K562 (cell line): ENCODE measurements around the gene PGAP2. TPM values are rescaled to one million over a fixed set of nuclear protein-coding genes. Genes with fewer than 3 reads are reported as not detected.

Experiments used
- CHCHD3 ChIP-seq: fragments of 250-450 bp; sonication (Bioruptor Pico); IDR thresholded peaks from 2 replicates; pipeline ENCODE4 v2.1.2; 2022; ENCODE audit warnings: mild to moderate bottlenecking
- CXXC5 ChIP-seq: fragments of 250-450 bp; sonication (Bioruptor Pico); IDR thresholded peaks from 2 replicates; pipeline ENCODE4 v1.8.0; 2022; ENCODE audit warnings: inconsistent platforms, mild to moderate bottlenecking, moderate library complexity
- FOXA3 ChIP-seq, 2 experiments: fragments of 450-650 bp in 1 of 2; sonication (generic) in 1 of 2; formaldehyde crosslinking; IDR thresholded peaks in 1 of 2; conservative IDR thresholded peaks in 1 of 2; 2 replicates each; pipeline versions ENCODE4 v1.4.0 to v1.8.0; 2020 to 2022; ENCODE audit warnings: mild to moderate bottlenecking in 2 of 2, missing genetic modification reagents in 1 of 2
- MEF2D ChIP-seq: conservative IDR thresholded peaks from 2 replicates; pipeline ENCODE4 v1.6.1; 2016; ENCODE audit warnings: low read depth, missing genetic modification characterization, missing compliant biosample characterization
- NEUROD1 ChIP-seq: fragments of 150-350 bp; IDR thresholded peaks from 2 replicates; pipeline ENCODE4 v1.6.1; 2014; ENCODE audit warnings: borderline replicate concordance, low read length, low read depth; ENCODE audit not compliant: partially characterized antibody
- NFYB ChIP-seq: IDR thresholded peaks from 2 replicates; pipeline ENCODE4 v1.6.1; 2011; ENCODE audit warnings: mild to moderate bottlenecking, moderate library complexity; ENCODE audit not compliant: insufficient read length; ENCODE audit errors: extremely low read depth
- PML ChIP-seq: IDR thresholded peaks from 2 replicates; pipeline ENCODE4 v1.6.1; 2012; ENCODE audit warnings: low read length, inconsistent platforms
- POU5F1 ChIP-seq: fragments of 150-350 bp; IDR thresholded peaks from 2 replicates; pipeline ENCODE4 v1.6.1; 2014; ENCODE audit warnings: borderline replicate concordance, low read length, low read depth, mild to moderate bottlenecking; ENCODE audit not compliant: partially characterized antibody
- PRMT5 ChIP-seq: sonication (generic); formaldehyde crosslinking; IDR thresholded peaks from 2 replicates; pipeline ENCODE4 v1.5.0; 2020; ENCODE audit warnings: missing genetic modification reagents
- RBM17 ChIP-seq: fragments of 200-400 bp; formaldehyde crosslinking; IDR thresholded peaks from 2 replicates; pipeline ENCODE4 v1.6.1; 2017; ENCODE audit warnings: low read depth, mild to moderate bottlenecking, low read length, borderline replicate concordance
- RHOXF2B ChIP-seq: fragments of 250-450 bp; sonication (Bioruptor Pico); conservative IDR thresholded peaks from 2 replicates; pipeline ENCODE4 v1.5.1; 2021
- SREBF2 ChIP-seq: sonication (generic); formaldehyde crosslinking; IDR thresholded peaks from 2 replicates; pipeline ENCODE4 v1.4.0; 2020; ENCODE audit warnings: mild to moderate bottlenecking, missing genetic modification reagents
- ZNF121 ChIP-seq: sonication (generic); formaldehyde crosslinking; conservative IDR thresholded peaks from 2 replicates; pipeline ENCODE4 v1.8.0; 2022; ENCODE audit warnings: missing genetic modification reagents
- ZNF282 ChIP-seq: sonication (generic); formaldehyde crosslinking; IDR thresholded peaks from 2 replicates; pipeline ENCODE4 v1.8.1; 2023; ENCODE audit warnings: missing genetic modification reagents
- ZNF3 ChIP-seq: fragments of 250-450 bp; sonication (Bioruptor Pico); IDR thresholded peaks from 2 replicates; pipeline ENCODE4 v1.5.0; 2021; ENCODE audit warnings: mild to moderate bottlenecking, moderate library complexity
- ZNF311 ChIP-seq: fragments of 250-450 bp; sonication (Bioruptor Pico); IDR thresholded peaks from 2 replicates; pipeline ENCODE4 v1.4.0; 2020; ENCODE audit warnings: mild to moderate bottlenecking, moderate library complexity
- polyA plus RNA-seq, 8 experiments: library from polyadenylated mRNA; depleted of rRNA in 4 of 8; stranded (reverse) in 5 of 8; unstranded in 3 of 8; fragments of >200 nt; fragmentation: Nextera tagmentation in 2 of 8; fragmentation: Illumina TruSeq in 1 of 8; extraction: Ambion mirVana in 2 of 8; extraction: Trizol in 1 of 8; gene quantifications; 2 replicates each; pipeline versions ENCODE4 v1.2.1 to v1.2.3, GENCODE V29; 2011 to 2014; ENCODE audit warnings: inconsistent platforms in 1 of 8, missing spikeins in 1 of 8
- total RNA-seq, 7 experiments: library from RNA; depleted of rRNA in 6 of 7; stranded (reverse); fragments of >200 nt in 6 of 7; fragmentation: Illumina TruSeq in 2 of 7; extraction: Trizol in 2 of 7; gene quantifications; 2 replicates each; pipeline versions ENCODE4 v1.2.1 to v1.2.3, GENCODE V29; 2011 to 2021; ENCODE audit warnings: low replicate concordance in 1 of 7
- TF ChIP-seq, protein P1 (sequence below): fragments of 250-450 bp; sonication (Bioruptor Pico); IDR thresholded peaks from 2 replicates; pipeline ENCODE4 v1.6.1; 2021; ENCODE audit warnings: mild to moderate bottlenecking
- TF ChIP-seq, protein P2 (sequence below): fragments of 250-450 bp; sonication (Bioruptor Pico); IDR thresholded peaks from 2 replicates; pipeline ENCODE4 v1.5.0; 2021
- TF ChIP-seq, protein P3 (sequence below): sonication (generic); formaldehyde crosslinking; IDR thresholded peaks from 2 replicates; pipeline ENCODE4 v1.8.0; 2023; ENCODE audit warnings: mild to moderate bottlenecking, missing genetic modification reagents
- TF ChIP-seq, protein P4 (sequence below): fragments of 450-650 bp; IDR thresholded peaks from 2 replicates; pipeline ENCODE4 v1.6.1; 2016

The PGAP2 gene
- total and polyA plus RNA-seq, 9 of the 15 experiments (the other 6 are each of a cell fraction or from before 2014, with no cell fraction given): 17.9 to 47.2 (median 33.7) TPM

DNA sequence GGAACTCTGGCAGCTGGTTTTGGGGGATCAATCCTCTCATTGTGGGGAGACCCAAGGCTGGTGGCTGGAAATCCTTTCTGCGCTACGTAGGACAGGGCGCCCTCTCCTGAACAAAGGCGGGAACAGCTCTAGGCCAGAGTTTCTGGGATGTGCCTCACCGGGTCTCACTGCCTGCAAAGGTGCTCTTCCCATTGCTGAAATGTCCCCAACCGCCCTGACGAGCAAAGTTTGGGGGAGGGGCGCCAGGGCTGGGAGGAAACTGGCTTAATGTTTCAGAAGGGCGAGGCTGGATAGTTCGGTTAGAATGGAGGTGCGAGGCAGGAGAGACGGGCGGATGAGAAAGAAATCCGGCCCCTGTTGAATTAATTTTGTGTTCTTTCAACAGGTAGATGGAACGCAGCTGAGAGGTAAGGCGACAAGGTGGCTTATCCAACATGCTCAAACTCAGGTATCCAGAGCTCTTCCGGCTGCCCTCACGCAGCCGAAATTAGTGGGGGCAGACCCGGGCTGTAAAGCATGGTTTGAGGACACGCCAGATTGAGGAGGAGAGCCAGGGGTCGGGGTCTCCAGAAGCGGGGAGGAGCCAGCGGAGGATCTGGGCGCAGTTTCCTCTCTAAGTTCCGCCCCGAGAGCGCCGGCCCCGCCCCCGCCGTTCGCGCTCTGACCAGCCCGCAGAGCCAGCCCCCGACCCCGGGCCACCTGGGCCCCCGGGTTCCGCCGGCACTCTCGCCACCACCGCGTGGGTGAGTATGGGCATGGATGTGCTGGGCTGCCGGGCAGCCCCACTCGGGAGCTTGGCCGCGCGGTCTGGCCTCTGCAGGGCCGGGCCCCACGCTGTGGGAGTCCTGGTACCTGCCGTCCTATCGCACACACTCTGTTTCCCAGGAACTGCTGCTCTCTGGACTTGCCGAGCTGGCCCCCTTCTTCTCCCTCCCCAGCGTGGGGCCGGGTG, at the start of gene PGAP2 (continued):
- TF ChIP-seq ZNF311 (CRISPR knock-in tag) (no peak), NFYB (no peak), POU5F1 (no peak), CHCHD3 (no peak), FOXA3 (CRISPR knock-in tag; conservative IDR thresholded peaks at IDR 0.05 in 1 of 2, IDR thresholded peaks at IDR 0.05 in 1 of 2) (no peak), ZNF282 (CRISPR knock-in tag) (no peak), MEF2D (tag) (no peak), RHOXF2B (CRISPR knock-in tag) (no peak), SREBF2 (CRISPR knock-in tag) (no peak), ZNF3 (no peak), PML (no peak), PRMT5 (CRISPR knock-in tag) (no peak), RBM17 (no peak), CXXC5 (CRISPR knock-in tag) (peak; percentile 39; the same call in 1 of the 2 replicates), ZNF121 (CRISPR knock-in tag) (no peak), NEUROD1 (no peak)
- TF ChIP-seq, protein P1, sequence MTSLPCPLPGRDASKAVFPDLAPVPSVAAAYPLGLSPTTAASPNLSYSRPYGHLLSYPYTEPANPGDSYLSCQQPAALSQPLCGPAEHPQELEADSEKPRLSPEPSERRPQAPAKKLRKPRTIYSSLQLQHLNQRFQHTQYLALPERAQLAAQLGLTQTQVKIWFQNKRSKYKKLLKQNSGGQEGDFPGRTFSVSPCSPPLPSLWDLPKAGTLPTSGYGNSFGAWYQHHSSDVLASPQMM (CRISPR knock-in tag): no peak
- TF ChIP-seq, protein P2, sequence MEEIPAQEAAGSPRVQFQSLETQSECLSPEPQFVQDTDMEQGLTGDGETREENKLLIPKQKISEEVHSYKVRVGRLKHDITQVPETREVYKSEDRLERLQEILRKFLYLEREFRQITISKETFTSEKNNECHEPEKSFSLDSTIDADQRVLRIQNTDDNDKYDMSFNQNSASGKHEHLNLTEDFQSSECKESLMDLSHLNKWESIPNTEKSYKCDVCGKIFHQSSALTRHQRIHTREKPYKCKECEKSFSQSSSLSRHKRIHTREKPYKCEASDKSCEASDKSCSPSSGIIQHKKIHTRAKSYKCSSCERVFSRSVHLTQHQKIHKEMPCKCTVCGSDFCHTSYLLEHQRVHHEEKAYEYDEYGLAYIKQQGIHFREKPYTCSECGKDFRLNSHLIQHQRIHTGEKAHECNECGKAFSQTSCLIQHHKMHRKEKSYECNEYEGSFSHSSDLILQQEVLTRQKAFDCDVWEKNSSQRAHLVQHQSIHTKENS (CRISPR knock-in tag): no peak
- TF ChIP-seq, protein P3, sequence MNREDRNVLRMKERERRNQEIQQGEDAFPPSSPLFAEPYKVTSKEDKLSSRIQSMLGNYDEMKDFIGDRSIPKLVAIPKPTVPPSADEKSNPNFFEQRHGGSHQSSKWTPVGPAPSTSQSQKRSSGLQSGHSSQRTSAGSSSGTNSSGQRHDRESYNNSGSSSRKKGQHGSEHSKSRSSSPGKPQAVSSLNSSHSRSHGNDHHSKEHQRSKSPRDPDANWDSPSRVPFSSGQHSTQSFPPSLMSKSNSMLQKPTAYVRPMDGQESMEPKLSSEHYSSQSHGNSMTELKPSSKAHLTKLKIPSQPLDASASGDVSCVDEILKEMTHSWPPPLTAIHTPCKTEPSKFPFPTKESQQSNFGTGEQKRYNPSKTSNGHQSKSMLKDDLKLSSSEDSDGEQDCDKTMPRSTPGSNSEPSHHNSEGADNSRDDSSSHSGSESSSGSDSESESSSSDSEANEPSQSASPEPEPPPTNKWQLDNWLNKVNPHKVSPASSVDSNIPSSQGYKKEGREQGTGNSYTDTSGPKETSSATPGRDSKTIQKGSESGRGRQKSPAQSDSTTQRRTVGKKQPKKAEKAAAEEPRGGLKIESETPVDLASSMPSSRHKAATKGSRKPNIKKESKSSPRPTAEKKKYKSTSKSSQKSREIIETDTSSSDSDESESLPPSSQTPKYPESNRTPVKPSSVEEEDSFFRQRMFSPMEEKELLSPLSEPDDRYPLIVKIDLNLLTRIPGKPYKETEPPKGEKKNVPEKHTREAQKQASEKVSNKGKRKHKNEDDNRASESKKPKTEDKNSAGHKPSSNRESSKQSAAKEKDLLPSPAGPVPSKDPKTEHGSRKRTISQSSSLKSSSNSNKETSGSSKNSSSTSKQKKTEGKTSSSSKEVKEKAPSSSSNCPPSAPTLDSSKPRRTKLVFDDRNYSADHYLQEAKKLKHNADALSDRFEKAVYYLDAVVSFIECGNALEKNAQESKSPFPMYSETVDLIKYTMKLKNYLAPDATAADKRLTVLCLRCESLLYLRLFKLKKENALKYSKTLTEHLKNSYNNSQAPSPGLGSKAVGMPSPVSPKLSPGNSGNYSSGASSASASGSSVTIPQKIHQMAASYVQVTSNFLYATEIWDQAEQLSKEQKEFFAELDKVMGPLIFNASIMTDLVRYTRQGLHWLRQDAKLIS (CRISPR knock-in tag): no peak
- TF ChIP-seq, protein P4, sequence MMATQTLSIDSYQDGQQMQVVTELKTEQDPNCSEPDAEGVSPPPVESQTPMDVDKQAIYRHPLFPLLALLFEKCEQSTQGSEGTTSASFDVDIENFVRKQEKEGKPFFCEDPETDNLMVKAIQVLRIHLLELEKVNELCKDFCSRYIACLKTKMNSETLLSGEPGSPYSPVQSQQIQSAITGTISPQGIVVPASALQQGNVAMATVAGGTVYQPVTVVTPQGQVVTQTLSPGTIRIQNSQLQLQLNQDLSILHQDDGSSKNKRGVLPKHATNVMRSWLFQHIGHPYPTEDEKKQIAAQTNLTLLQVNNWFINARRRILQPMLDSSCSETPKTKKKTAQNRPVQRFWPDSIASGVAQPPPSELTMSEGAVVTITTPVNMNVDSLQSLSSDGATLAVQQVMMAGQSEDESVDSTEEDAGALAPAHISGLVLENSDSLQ: no peak
